Measurements from ENCODE around the gene DDX20.

The DDX20 gene

DNA sequence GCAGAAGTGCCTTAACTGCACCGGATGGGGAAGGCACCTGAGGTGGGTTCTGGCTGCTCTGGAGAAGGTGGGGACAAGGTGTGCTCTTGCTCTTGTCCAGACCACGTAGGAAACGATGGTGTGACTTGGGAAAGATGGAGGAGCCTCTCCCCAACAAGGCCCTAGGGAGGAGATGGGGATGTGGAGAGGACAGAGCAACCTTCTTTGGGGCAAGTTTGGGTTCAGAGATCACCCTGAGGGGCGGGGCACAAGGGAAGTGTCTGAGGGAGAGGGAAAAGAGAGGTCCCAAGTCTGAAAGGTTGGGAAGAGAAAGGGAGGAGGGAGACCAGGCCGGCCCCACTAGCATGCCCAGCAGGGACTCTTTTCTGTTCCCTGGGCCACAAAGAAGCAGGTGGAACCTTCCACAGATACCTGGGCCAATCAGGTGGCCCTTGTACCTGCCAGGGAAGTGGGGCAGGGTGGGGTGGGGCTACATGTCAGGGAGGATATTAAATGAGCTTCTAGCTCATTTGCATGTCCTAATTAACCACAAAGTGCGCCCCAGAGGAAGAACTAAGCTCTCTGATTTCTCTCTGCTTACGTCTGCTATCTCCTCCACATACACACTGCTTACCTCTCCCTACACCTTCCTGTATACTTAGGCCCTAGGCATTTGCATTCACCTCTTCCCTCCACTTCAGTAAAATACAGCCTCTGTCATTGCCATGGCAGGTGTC lies 32.5 kb upstream of the DDX20 start:
- Histone ChIP-seq H3K9me3 (no peaks in the 10 kb centered on the region), H3K27ac (peak overlapping the region; percentile 90), H3K27me3 (no peaks in the 10 kb centered on the region), H3K36me3 (peaks cover 53% of the 10 kb centered on the region), H3K4me1 (ENCODE audit: control insufficient read depth in 1 of 2, insufficient read depth in 1 of 2, low read depth in 1 of 2, low read length in 1 of 2) (peaks cover 60 to 65% of the 10 kb centered on the region in 2 experiments), H3K4me3 (ENCODE audit: low read depth in 1 of 2, low read length in 1 of 2) (peak overlapping the region in 1 of 2 experiments; percentile 0)
- TF ChIP-seq CTCF (IDR thresholded peaks at IDR 0.05) = no peak

GRCh38 chr1:111723871-111724270 lies 31.8 kb upstream of the DDX20 start:
- no peaks in the 10 kb centered on the region for H3K27me3 ChIP-seq
- no peak for TF ChIP-seq CTCF (IDR thresholded peaks at IDR 0.05)
- no peaks in the 10 kb centered on the region for H3K9me3 ChIP-seq
- peak overlapping the region in 1 of 2 experiments; percentile 0 for H3K4me3 ChIP-seq (ENCODE audit: low read depth in 1 of 2, low read length in 1 of 2)
- H3K4me1 ChIP-seq (ENCODE audit: control insufficient read depth in 1 of 2, insufficient read depth in 1 of 2, low read depth in 1 of 2, low read length in 1 of 2) = peaks cover 58 to 62% of the 10 kb centered on the region in 2 experiments
- peaks cover 55% of the 10 kb centered on the region for H3K36me3 ChIP-seq
- peak overlapping the region; percentile 90 for H3K27ac ChIP-seq

DNA sequence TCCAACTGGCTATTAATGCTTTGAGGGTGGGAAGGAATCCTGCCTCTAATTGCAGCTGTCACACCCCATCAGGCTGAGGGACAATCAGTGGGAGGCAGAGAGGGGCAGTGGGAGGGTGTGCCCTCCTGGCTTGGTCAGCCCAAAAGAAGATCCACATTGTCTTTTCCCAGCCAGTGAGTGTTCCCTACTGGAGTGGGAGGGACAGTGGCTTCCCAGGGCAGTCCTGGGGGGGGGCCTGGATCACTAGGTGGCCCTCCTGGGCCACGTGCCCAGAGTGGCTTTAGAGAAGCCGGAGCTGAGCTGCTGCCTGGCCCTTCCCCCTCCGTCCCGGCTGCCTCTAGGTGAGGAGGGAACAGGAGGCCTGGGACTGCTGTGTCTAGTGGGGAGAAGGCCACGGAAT lies 30.5 kb upstream of the DDX20 start:
- TF ChIP-seq CTCF (IDR thresholded peaks at IDR 0.05) = no peak
- H3K4me1 ChIP-seq (ENCODE audit: control insufficient read depth in 1 of 2, insufficient read depth in 1 of 2, low read depth in 1 of 2, low read length in 1 of 2) = peaks cover 52 to 61% of the 10 kb centered on the region in 2 experiments

DNA sequence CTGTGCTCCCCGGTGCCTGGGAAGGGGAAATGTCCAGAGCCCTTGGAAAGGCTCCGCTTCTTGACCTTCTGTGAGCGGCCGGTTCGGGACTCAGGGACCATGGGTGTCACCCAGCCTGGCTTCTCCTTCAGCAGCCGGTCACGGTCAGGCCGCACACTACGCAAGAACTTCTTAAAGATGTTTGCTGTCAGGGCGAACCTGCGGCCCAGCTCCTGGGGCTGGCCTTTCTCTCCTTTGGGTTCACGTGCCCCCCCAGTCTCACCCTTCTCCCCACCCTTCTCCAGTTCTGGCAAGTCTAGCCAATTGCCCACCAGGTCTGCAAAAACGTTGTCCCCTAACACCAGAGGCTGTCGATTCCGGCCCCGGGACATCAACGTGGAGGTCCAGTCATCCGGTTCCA lies 28.6 kb upstream of the DDX20 start:
- Histone ChIP-seq H3K9me3 (no peaks in the 10 kb centered on the region), H3K36me3 (peaks cover 79% of the 10 kb centered on the region), H3K27ac (peak overlapping the region; percentile 54), H3K4me1 (ENCODE audit: control insufficient read depth in 1 of 2, insufficient read depth in 1 of 2, low read depth in 1 of 2, low read length in 1 of 2) (peaks cover 46 to 59% of the 10 kb centered on the region in 2 experiments), H3K4me3 (ENCODE audit: low read depth in 1 of 2, low read length in 1 of 2) (no peak overlapping the region), H3K27me3 (no peaks in the 10 kb centered on the region)
- no peak for TF ChIP-seq CTCF (IDR thresholded peaks at IDR 0.05)

More for the DNA sequence above, 30.5 kb upstream of the DDX20 start:
- Histone ChIP-seq H3K9me3 (no peaks in the 10 kb centered on the region), H3K4me3 (ENCODE audit: low read depth in 1 of 2, low read length in 1 of 2) (no peak overlapping the region), H3K27ac (peak overlapping the region; percentile 90), H3K36me3 (peaks cover 65% of the 10 kb centered on the region), H3K27me3 (no peaks in the 10 kb centered on the region)

- Histone ChIP-seq H3K4me1 (ENCODE audit: control insufficient read depth in 1 of 2, insufficient read depth in 1 of 2, low read depth in 1 of 2, low read length in 1 of 2) (peaks cover 46 to 59% of the 10 kb centered on the region in 2 experiments), H3K4me3 (ENCODE audit: low read depth in 1 of 2, low read length in 1 of 2) (no peak overlapping the region)
- no peak for TF ChIP-seq CTCF (IDR thresholded peaks at IDR 0.05)
These were observed 26.3 kb upstream of the DDX20 start for GRCh38 chr1:111729271-111729921.

More at GRCh38 chr1:111729271-111729921, 26.3 kb upstream of the DDX20 start:
- no peaks in the 10 kb centered on the region for H3K27me3 ChIP-seq
- no peaks in the 10 kb centered on the region for H3K9me3 ChIP-seq
- H3K36me3 ChIP-seq = peaks cover 63% of the 10 kb centered on the region
- H3K27ac ChIP-seq = peak overlapping the region; percentile 52

Data from neutrophil (primary cell).